DND-41 (cell line): ENCODE results near the gene PXDC1.

ENCODE experiments used
- ATAC-seq: fragments of 200-7000 bp; cut with Tn5 transposase; 3 replicates; pipeline ENCODE4 v1.9.1; 2021; ENCODE audit warnings: low read depth; ENCODE audit not compliant: insufficient read depth
- DNase-seq: peaks from one replicate; pipeline ENCODE4 v3.0.0-alpha.2; 2020
- H2AFZ ChIP-seq: 2 replicates; pipeline ENCODE4 v1.6.0; 2012; ENCODE audit warnings: low read depth, low read length
- H3K27ac ChIP-seq: 2 replicates; pipeline ENCODE4 v1.5.1; 2012; ENCODE audit warnings: low read length, inconsistent platforms
- H3K27me3 ChIP-seq: fragments of 200-600 bp; sonication (generic); 2 replicates; pipeline ENCODE4 v1.6.0; 2012; ENCODE audit warnings: low read length, mild to moderate bottlenecking, inconsistent platforms; ENCODE audit not compliant: insufficient read depth, poor library complexity
- H3K36me3 ChIP-seq: 2 replicates; pipeline ENCODE4 v1.5.1; 2012; ENCODE audit warnings: low read length, inconsistent platforms; ENCODE audit not compliant: insufficient read depth
- H3K4me1 ChIP-seq: 2 replicates; pipeline ENCODE4 v1.5.1; 2012; ENCODE audit warnings: mild to moderate bottlenecking, low read length; ENCODE audit not compliant: insufficient read depth
- H3K4me2 ChIP-seq: 2 replicates; pipeline ENCODE4 v1.6.0; 2012; ENCODE audit warnings: mild to moderate bottlenecking, moderate library complexity, low read length, inconsistent platforms; ENCODE audit not compliant: insufficient read depth
- H3K4me3 ChIP-seq, 2 experiments: fragments of 200-600 bp in 1 of 2; shearing (Covaris generic) in 1 of 2; 2 replicates each; pipeline ENCODE4 v1.5.1; 2012 to 2016; ENCODE audit warnings: inconsistent platforms in 2 of 2, low read length in 2 of 2, mild to moderate bottlenecking in 2 of 2, low read depth in 1 of 2, moderate library complexity in 1 of 2
- H3K79me2 ChIP-seq: 2 replicates; pipeline ENCODE4 v1.6.0; 2012; ENCODE audit warnings: low read length, inconsistent platforms; ENCODE audit not compliant: insufficient read depth
- H3K9ac ChIP-seq: 2 replicates; pipeline ENCODE4 v1.6.0; 2012; ENCODE audit warnings: low read depth, mild to moderate bottlenecking, inconsistent platforms, low read length, moderate library complexity
- H3K9me3 ChIP-seq: 2 replicates; pipeline ENCODE4 v1.5.1; 2012; ENCODE audit warnings: low read length, moderate library complexity, mild to moderate bottlenecking, inconsistent platforms; ENCODE audit not compliant: insufficient read depth, severe bottlenecking
- H4K20me1 ChIP-seq: 2 replicates; pipeline ENCODE4 v1.6.0; 2012; ENCODE audit warnings: low read length; ENCODE audit not compliant: insufficient read depth
- EZH2 ChIP-seq: IDR thresholded peaks from 3 replicates; pipeline ENCODE4 v1.6.1; 2012; ENCODE audit warnings: borderline replicate concordance, low read depth, mild to moderate bottlenecking, moderate library complexity, low read length, inconsistent platforms; ENCODE audit not compliant: severe bottlenecking
- TF ChIP-seq, protein P1 (sequence below): IDR thresholded peaks from 2 replicates; pipeline ENCODE4 v1.5.1; 2012; ENCODE audit warnings: borderline replicate concordance, low read length, moderate library complexity, mild to moderate bottlenecking; ENCODE audit not compliant: poor library complexity, severe bottlenecking; ENCODE audit errors: extremely low read depth

The PXDC1 gene

DNA sequence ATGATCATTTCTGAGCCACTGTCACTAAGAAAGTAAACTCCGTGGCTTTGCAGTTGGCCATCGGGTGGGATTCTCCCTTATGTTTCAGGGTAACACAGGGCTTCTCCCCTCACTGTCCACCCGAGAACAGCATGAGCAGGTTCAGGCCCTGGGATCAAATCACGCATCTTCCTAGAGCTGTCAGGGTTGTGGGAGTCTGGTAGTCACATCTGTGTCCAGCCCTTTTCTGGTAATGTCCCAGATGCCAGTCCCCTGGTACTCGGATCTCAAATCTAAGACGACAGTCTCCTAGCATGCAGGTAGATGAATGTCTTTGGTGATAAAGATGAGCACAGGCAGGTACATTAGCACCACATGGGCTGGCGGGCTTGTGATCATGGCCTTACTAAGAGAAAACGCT lies 4.8 kb downstream of the PXDC1 start:
- ATAC-seq (no peak), DNase-seq (no peak)
- H3K27ac ChIP-seq = no peak overlapping the region
- H3K9me3 ChIP-seq = no peaks in the 10 kb centered on the region
- no peaks in the 10 kb centered on the region for H3K36me3 ChIP-seq
- H3K9ac ChIP-seq = no peak overlapping the region
- H3K4me2 ChIP-seq = no peak overlapping the region
- H3K4me1 ChIP-seq = peaks cover 10% of the 10 kb centered on the region
- H3K27me3 ChIP-seq = peaks cover 10% of the 10 kb centered on the region
- H2AFZ ChIP-seq = no peak overlapping the region
- H4K20me1 ChIP-seq = no peaks in the 10 kb centered on the region
- no peak for TF ChIP-seq EZH2
- TF ChIP-seq, protein P1, sequence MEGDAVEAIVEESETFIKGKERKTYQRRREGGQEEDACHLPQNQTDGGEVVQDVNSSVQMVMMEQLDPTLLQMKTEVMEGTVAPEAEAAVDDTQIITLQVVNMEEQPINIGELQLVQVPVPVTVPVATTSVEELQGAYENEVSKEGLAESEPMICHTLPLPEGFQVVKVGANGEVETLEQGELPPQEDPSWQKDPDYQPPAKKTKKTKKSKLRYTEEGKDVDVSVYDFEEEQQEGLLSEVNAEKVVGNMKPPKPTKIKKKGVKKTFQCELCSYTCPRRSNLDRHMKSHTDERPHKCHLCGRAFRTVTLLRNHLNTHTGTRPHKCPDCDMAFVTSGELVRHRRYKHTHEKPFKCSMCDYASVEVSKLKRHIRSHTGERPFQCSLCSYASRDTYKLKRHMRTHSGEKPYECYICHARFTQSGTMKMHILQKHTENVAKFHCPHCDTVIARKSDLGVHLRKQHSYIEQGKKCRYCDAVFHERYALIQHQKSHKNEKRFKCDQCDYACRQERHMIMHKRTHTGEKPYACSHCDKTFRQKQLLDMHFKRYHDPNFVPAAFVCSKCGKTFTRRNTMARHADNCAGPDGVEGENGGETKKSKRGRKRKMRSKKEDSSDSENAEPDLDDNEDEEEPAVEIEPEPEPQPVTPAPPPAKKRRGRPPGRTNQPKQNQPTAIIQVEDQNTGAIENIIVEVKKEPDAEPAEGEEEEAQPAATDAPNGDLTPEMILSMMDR = no peak
- H3K79me2 ChIP-seq = no peaks in the 10 kb centered on the region
- H3K4me3 ChIP-seq = no peak overlapping the region

DNA sequence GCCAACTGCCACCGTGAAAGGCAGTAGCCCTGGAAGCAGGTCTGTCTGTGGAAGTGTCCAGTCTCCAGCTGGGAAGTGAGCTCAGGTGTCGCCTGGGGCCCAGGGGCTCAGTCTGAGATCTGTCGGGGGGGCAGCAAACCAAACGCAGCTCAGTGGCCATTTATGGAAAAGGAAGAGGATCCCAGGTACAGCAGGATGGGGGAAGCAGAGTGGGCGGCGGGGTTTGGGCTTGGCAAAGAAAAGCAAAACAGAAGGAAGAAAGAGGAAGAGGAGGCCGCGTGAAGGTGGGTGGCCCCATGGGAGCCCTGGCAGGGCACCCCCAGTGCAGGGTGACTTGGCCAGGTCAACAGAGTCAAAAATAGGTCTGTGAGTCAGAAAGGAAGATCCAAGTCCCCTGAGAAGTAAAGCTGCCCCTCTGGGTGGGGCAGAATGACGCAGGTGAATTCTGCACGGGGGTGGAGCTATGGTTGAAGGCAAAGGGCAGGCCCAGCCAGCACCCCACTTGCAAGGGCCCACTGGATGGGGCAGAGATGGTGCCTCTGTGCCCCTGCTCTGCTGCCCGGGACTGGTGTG lies 5.3 kb downstream of the PXDC1 start:
- DNase-seq (no peak), ATAC-seq (no peak)
- peaks cover 13% of the 10 kb centered on the region for H3K27me3 ChIP-seq
- no peak for TF ChIP-seq EZH2
- TF ChIP-seq, protein P1 = no peak
- H3K36me3 ChIP-seq = no peaks in the 10 kb centered on the region
- no peaks in the 10 kb centered on the region for H3K79me2 ChIP-seq
- H2AFZ ChIP-seq = no peak overlapping the region
- H3K4me1 ChIP-seq = peaks cover 10% of the 10 kb centered on the region
- H3K27ac ChIP-seq = no peak overlapping the region
- H3K4me2 ChIP-seq = no peak overlapping the region
- H4K20me1 ChIP-seq = no peaks in the 10 kb centered on the region
- H3K9me3 ChIP-seq = no peaks in the 10 kb centered on the region
- H3K4me3 ChIP-seq = no peak overlapping the region
- no peak overlapping the region for H3K9ac ChIP-seq

DNA sequence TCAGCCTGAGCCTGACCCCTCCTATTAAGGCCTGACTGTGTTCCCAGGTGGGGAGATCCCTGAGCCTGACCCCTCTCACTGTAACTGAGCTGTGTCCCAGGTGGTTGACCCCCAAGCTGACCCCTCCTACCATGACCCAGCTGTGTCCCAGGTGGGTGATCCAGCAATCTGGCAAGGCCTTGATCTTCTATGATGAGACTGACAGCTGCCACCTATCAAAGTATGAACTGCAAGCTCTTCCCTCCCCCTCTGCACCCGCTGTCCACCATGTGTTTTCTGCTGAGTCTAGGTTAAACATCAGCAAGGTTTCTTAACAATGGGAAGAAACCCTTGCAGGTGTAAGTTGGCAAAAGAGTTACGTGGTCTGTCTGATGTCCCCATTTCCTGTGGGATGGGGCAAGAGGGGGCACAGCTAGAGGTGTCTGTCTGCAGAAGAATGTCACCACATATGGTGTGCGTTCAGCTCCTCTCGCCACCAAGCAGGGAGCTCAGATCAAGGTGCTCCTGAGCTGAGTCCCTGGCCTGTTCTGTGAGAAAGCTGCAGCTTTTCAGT lies 5.9 kb downstream of the PXDC1 start:
- Histone ChIP-seq H3K27me3 (peaks cover 13% of the 10 kb centered on the region), H3K9me3 (no peaks in the 10 kb centered on the region), H3K9ac (no peak overlapping the region), H3K4me1 (peaks cover 10% of the 10 kb centered on the region), H3K79me2 (no peaks in the 10 kb centered on the region), H4K20me1 (no peaks in the 10 kb centered on the region; the same call in 1 of the 2 replicates), H3K27ac (no peak overlapping the region), H3K4me3 (no peak overlapping the region), H3K4me2 (no peak overlapping the region), H2AFZ (no peak overlapping the region), H3K36me3 (no peaks in the 10 kb centered on the region)
- TF ChIP-seq, protein P1 = no peak
- ATAC-seq (peak; percentile 53), DNase-seq (peak; percentile 29)
